Activated CD8-positive, alpha-beta memory T cell treated with anti-CD3 and anti-CD28 coated beads, Interleukin-2, amount 50 U/mL, for 48 hours (primary cell): ENCODE results near the gene RIMS4.

ENCODE experiments used
- DNase-seq: peaks from one replicate; pipeline ENCODE4 v3.0.0-alpha.2; 2020

Gene RIMS4

DNA sequence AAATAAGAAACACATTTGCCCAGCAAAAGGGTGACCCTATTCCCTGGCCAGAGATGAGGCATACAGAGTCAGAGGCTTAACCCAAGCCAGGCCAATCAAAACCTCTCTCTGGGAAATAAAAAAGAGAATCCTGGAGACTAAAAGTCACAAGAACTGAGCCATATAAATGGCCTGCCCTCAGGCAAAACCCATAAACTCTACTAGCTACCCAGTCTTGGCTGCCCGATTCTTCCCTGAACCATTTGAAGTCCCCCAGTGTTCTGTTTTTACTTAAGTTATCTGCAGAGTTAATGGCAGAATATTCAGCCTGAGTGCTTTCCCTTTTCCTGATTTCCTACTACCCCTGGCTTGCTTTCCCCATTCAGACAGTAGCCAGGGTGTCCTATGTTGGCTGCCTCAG, 50.8 kb downstream of the RIMS4 start:
- DNase-seq = no peak

DNA sequence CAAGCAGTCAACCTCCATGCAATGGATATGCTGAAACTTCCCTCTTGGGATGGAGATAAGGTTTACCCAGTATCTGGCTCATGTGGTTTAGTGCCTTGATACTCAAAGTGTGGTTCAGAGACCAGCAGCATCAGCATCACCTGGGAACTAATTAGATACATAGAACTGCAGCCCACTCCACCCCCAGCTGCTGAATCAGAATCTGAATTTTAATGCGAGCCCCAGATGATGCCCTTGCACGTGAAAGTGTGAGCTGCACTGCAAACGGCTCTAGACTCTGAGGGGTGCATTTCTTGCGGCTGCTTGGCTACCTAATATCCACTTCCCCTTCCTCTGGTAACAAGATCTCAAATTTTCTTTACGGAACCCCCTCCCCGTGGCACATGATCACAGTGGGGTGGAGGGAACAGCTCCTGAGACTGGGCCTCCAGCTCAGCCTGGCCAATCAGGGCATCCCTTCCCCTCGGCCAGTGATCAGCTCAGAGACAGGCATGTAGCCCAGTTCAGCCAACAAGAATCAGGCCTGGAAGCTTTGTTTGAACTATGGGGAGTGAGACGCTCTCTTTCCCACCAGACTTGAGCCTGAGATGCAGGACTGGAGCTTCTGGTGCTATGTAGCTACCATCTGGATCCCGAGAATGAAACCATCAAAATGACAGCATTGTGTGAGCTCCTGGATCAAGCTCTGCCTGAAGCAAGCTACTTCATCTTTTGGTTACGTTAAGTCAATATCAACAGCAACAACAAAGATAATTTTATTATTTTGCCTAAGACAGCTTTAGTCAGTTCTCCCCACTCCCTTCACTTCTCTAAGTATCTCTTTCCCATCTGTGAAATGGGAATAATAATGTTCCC, 51.9 kb downstream of the RIMS4 start:
- DNase-seq = no peak

GRCh38 chr20:44756956-44757355, 53.4 kb downstream of the RIMS4 start:
- no peak for DNase-seq

GRCh38 chr20:44756011-44756688, 54.2 kb downstream of the RIMS4 start:
- DNase-seq = no peak

DNA sequence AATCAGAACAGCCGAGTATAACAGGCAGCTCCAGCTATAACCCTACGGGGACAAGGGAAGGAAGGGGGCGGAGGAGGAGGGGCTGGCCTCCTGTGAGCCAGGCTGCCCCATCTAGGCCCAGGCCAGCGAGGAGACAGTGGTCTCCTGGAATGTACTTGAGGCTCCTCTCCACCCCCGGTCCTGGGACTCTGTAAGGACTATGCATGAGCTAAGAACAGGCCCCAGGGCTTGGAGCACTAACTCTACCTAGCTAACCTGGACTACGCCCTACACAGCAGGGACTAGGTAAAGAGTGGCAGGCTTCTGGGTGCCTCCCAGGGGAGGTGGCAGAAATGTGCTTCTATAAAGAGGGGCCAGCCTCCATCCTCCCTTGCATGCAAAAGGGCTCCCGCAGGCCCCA, 55.8 kb downstream of the RIMS4 start:
- no peak for DNase-seq

GRCh38 chr20:44752099-44752931, 58.0 kb downstream of the RIMS4 start:
- no peak for DNase-seq

DNA sequence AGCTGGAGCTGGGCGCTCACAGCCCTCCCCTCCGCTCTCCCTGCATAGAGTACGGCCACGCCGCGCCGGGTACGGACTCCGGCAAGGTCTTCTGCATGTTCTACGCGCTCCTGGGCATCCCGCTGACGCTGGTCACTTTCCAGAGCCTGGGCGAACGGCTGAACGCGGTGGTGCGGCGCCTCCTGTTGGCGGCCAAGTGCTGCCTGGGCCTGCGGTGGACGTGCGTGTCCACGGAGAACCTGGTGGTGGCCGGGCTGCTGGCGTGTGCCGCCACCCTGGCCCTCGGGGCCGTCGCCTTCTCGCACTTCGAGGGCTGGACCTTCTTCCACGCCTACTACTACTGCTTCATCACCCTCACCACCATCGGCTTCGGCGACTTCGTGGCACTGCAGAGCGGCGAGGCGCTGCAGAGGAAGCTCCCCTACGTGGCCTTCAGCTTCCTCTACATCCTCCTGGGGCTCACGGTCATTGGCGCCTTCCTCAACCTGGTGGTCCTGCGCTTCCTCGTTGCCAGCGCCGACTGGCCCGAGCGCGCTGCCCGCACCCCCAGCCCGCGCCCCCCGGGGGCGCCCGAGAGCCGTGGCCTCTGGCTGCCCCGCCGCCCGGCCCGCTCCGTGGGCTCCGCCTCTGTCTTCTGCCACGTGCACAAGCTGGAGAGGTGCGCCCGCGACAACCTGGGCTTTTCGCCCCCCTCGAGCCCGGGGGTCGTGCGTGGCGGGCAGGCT, 60.1 kb downstream of the RIMS4 start:
- no peak for DNase-seq

GRCh38 chr20:44748005-44748370, 62.4 kb downstream of the RIMS4 start:
- no peak for DNase-seq

GRCh38 chr20:44747166-44748004, 63.0 kb downstream of the RIMS4 start:
- peak; percentile 77 for DNase-seq

- no peak for DNase-seq
Observed at GRCh38 chr20:44746367-44747165, 63.8 kb downstream of the RIMS4 start.

GRCh38 chr20:44745598-44746366, 64.6 kb downstream of the RIMS4 start, which contains the start of gene KCNK15:
Gene KCNK15, plus strand, starts transcription at chr20:44745865. Its CDS starts 46 bp downstream, at chr20:44745911.
- peak; percentile 70 for DNase-seq

DNA sequence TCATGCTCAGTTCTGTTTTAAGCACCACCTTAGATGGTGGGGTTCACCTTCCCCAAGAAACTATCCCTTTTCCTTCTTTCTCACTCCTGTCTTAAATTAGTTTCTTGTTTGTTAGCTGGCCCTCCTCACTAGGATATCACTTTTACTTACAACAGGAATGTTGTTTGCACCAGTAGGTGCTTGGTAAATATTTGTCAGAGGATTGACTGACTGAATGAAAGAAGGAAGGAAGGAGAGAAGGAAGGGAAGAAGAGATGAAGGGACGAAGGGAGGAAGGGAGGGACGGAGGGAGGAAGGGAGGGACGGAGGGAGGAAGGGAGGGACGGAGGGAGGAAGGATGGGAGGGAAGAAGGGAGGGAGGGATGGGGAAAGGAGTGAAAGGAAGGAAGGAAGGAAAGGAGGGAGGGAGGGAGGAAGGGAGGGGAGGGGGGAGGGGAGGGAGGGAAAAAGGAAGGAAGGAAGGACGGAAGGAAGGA, 65.2 kb downstream of the RIMS4 start:
- no peak for DNase-seq

GRCh38 chr20:44743916-44744655, 66.3 kb downstream of the RIMS4 start:
- no peak for DNase-seq

- DNase-seq = no peak
Observed at GRCh38 chr20:44743080-44743701, 67.2 kb downstream of the RIMS4 start.

DNA sequence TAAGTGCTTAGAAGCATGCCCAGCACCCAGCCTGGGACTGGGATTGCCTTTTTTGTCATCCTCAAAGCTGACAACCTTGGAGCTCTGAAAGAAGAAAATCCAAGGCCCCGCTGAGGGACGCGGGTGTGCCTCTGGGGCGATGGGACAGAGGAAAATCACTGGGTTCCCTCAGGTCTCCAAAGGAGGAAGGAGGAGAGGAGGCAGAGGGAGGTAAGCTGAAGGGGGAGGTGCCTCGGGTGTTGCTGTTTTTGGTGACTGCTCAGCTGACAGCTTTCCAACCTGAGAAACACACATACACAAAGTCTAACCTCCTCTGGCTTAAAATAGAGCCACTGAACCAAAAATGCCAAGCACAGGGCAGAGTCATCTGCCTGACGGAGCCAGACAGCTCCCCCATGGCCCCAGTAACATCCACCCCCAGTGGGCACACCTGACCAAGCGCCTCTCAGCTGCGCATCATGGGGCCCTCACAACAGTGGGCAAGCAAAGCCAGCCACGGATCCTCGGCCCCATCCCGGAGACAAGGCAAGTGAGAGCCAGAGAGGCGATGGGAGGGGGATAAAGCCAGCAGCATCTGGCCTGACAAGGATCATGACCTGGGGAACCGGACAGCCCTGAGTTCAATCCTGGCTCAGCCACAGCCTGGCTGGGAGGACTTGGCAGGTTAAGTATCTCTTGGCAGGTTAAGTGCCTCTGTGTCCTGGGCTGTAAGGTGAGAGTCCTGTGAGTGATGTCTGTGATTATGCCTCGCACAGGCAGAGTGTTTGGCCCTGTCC, 67.9 kb downstream of the RIMS4 start:
- DNase-seq = no peak

DNA sequence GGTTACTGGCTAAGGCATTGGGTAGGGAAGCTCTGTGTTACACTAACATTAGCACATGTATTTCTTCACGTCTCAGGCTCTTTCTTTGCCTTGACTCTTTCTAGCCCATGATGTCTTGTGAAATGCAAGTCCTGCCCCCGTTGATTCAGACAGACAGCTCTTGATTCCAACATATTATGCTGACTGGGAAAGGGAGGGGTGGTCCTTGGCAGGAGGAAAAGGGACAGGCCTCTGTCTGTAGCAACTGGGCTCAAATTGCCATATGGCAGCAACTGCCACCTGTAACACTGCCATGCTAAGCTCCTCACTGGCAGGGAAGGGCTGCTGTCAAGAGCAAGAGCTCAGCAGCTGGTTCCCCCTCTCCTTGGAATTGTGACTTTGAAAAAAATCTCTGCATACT, 70.4 kb downstream of the RIMS4 start:
- no peak for DNase-seq

DNA sequence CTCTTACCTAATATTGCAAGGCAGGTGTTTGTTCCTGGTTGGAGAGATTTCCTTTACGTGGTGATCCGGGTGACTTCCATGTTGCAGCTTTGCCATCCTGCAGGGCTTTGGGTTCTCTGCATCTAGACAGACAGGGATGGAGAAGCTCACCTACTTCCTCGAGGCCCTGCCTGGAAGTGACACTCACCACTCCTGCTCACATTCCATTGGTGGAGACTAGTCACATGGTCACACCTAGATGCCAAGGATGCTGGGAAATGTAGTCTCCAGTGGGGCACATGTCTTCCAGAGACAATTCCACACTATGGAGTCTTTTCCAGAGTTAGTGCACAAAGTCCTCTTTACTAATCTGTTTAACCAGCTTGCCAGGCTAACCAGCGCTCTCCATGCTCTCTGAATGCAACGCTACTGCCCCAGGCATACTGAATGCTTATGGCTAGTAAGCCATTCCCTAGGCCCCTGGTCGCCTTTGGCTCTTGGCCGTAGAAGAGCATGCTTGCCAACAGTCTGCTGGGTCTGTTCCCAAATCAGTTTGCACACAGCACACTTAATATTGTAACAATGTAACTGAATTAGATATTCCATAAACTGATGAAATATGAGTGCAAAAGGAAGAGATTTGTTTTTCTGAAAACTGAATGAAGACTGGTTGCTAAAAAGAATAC, 71.4 kb downstream of the RIMS4 start:
- DNase-seq = no peak
